NCI-H526 (cell line): ENCODE data around the gene ADAM8.

Experiments used
- DNase-seq, 2 experiments: peaks; one replicate each; lab custom pipeline; 2025; lab: John Stamatoyannopoulos, UW

The ADAM8 gene

GRCh38 chr10:133281628-133282372, 5.1 kb upstream of the ADAM8 start:
- DNase-seq, result no peak

GRCh38 chr10:133281084-133281483, 4.4 kb upstream of the ADAM8 start:
- DNase-seq, result no peak

- DNase-seq, result no peak
Observed at GRCh38 chr10:133280391-133281059, 3.9 kb upstream of the ADAM8 start.

GRCh38 chr10:133279326-133280226, 2.9 kb upstream of the ADAM8 start:
- no peak for DNase-seq

- DNase-seq, result no peak
Observed at GRCh38 chr10:133278577-133279265, 2.1 kb upstream of the ADAM8 start.

GRCh38 chr10:133277993-133278576, 1.4 kb upstream of the ADAM8 start:
- no peak for DNase-seq

- DNase-seq, result no peak
Observed at GRCh38 chr10:133277277-133277992, 767 bp upstream of the ADAM8 start.

- DNase-seq, result no peak
Observed at GRCh38 chr10:133276100-133276434, 601 bp downstream of the ADAM8 start.

- DNase-seq, result no peak
Observed at GRCh38 chr10:133275684-133276092, 980 bp downstream of the ADAM8 start.

- DNase-seq, result no peak
Observed at GRCh38 chr10:133274751-133275683, 1.7 kb downstream of the ADAM8 start.

GRCh38 chr10:133273534-133274143, 3.0 kb downstream of the ADAM8 start:
- peak in 1 of 2 experiments; percentile 26 for DNase-seq

- no peak for DNase-seq
Observed at GRCh38 chr10:133272964-133273420, 3.7 kb downstream of the ADAM8 start.

- DNase-seq, result no peak
Observed at GRCh38 chr10:133272301-133272963, 4.2 kb downstream of the ADAM8 start.

GRCh38 chr10:133271521-133272300, 5.0 kb downstream of the ADAM8 start:
- DNase-seq, result no peak

GRCh38 chr10:133270773-133271297, 5.8 kb downstream of the ADAM8 start:
- no peak for DNase-seq

GRCh38 chr10:133270204-133270603, 6.5 kb downstream of the ADAM8 start:
- DNase-seq, result no peak

GRCh38 chr10:133269367-133269766, 7.3 kb downstream of the ADAM8 start:
- no peak for DNase-seq

GRCh38 chr10:133268532-133268931, 8.1 kb downstream of the ADAM8 start:
- no peak for DNase-seq
